ENCODE measurements around the gene CDC20B. TPM values are rescaled to one million over a fixed set of nuclear protein-coding genes. Genes with fewer than 3 reads are reported as not detected.

Gene CDC20B
- total RNA-seq, 1 donor from 2014 or later, result 0.34 TPM

- H3K27ac Mint-ChIP-seq (ENCODE audit: unreplicated experiment), result no peak overlapping the region
- H3K27me3 Mint-ChIP-seq (ENCODE audit: unreplicated experiment), result no peaks in the 10 kb centered on the region
- peaks cover 5% of the 10 kb centered on the region for H3K4me1 Mint-ChIP-seq (ENCODE audit: low read depth, unreplicated experiment)
- peak overlapping the region; percentile 75 for H3K4me3 Mint-ChIP-seq (ENCODE audit: unreplicated experiment)
- peaks cover 2% of the 10 kb centered on the region for H3K9me3 Mint-ChIP-seq (ENCODE audit: unreplicated experiment)
- no peak for TF ChIP-seq CTCF (IDR thresholded peaks at IDR 0.05; ENCODE audit: partially characterized antibody, unreplicated experiment)
- no peak for DNase-seq
- peaks cover 3% of the 10 kb centered on the region for H3K36me3 Mint-ChIP-seq (ENCODE audit: unreplicated experiment)
These were observed 12.3 kb downstream of the CDC20B start for GRCh38 chr5:55160493-55161209.

- H3K4me1 Mint-ChIP-seq (ENCODE audit: low read depth, unreplicated experiment), result peaks cover 5% of the 10 kb centered on the region
- no peaks in the 10 kb centered on the region for H3K27me3 Mint-ChIP-seq (ENCODE audit: unreplicated experiment)
- H3K9me3 Mint-ChIP-seq (ENCODE audit: unreplicated experiment), result peaks cover 2% of the 10 kb centered on the region
- peak within 1 kb of the TSS; percentile 75 for H3K4me3 Mint-ChIP-seq (ENCODE audit: unreplicated experiment)
- DNase-seq, result no peak
- H3K27ac Mint-ChIP-seq (ENCODE audit: unreplicated experiment), result no peak within 1 kb of the TSS
- H3K36me3 Mint-ChIP-seq (ENCODE audit: unreplicated experiment), result peaks cover 6% of the 10 kb centered on the region
- no peak for TF ChIP-seq CTCF (IDR thresholded peaks at IDR 0.05; ENCODE audit: partially characterized antibody, unreplicated experiment)
These were observed 13.0 kb downstream of the CDC20B start, which contains the start of gene GPX8 for GRCh38 chr5:55159763-55160492. TSS of gene GPX8 (plus strand) at chr5:55160171. CDS start at chr5:55160193, 22 bp downstream.

- Mint-ChIP-seq H3K27me3 (ENCODE audit: unreplicated experiment) (no peaks in the 10 kb centered on the region), H3K9me3 (ENCODE audit: unreplicated experiment) (peaks cover 2% of the 10 kb centered on the region)
- TF ChIP-seq CTCF (IDR thresholded peaks at IDR 0.05; ENCODE audit: partially characterized antibody, unreplicated experiment), result no peak
These were observed 18.1 kb downstream of the CDC20B start for GRCh38 chr5:55154873-55155272.

GRCh38 chr5:55151923-55152842, 20.8 kb downstream of the CDC20B start:
- Mint-ChIP-seq H3K4me1 (ENCODE audit: low read depth, unreplicated experiment) (no peaks in the 10 kb centered on the region), H3K9me3 (ENCODE audit: unreplicated experiment) (peaks cover 2% of the 10 kb centered on the region), H3K36me3 (ENCODE audit: unreplicated experiment) (peaks cover 6% of the 10 kb centered on the region), H3K27ac (ENCODE audit: unreplicated experiment) (no peak overlapping the region), H3K4me3 (ENCODE audit: unreplicated experiment) (no peak overlapping the region), H3K27me3 (ENCODE audit: unreplicated experiment) (no peaks in the 10 kb centered on the region)
- DNase-seq, result no peak
- no peak for TF ChIP-seq CTCF (IDR thresholded peaks at IDR 0.05; ENCODE audit: partially characterized antibody, unreplicated experiment)

More at GRCh38 chr5:55154873-55155272, 18.1 kb downstream of the CDC20B start:
- no peak for DNase-seq
- no peaks in the 10 kb centered on the region for H3K4me1 Mint-ChIP-seq (ENCODE audit: low read depth, unreplicated experiment)
- H3K4me3 Mint-ChIP-seq (ENCODE audit: unreplicated experiment), result no peak overlapping the region
- H3K27ac Mint-ChIP-seq (ENCODE audit: unreplicated experiment), result no peak overlapping the region
- peaks cover 6% of the 10 kb centered on the region for H3K36me3 Mint-ChIP-seq (ENCODE audit: unreplicated experiment)
